Lower leg skin (tissue), 3 donors: ENCODE results near the gene KCNMB2.

Experiments
- POLR2A ChIP-seq, 2 donors: fragments of 450-650 bp; IDR thresholded peaks; one replicate each; pipeline ENCODE4 v1.6.1; 2016 to 2017; ENCODE audit warnings: antibody characterized with exemption in 2 of 2, mild to moderate bottlenecking in 1 of 2, moderate library complexity in 1 of 2
- TF ChIP-seq, protein P1 (sequence below), 3 donors: fragments of 450-650 bp; IDR thresholded peaks; one replicate each; pipeline ENCODE4 v1.5.1; 2016; ENCODE audit warnings: antibody characterized with exemption in 3 of 3, mild to moderate bottlenecking in 3 of 3, moderate library complexity in 2 of 3

DNA sequence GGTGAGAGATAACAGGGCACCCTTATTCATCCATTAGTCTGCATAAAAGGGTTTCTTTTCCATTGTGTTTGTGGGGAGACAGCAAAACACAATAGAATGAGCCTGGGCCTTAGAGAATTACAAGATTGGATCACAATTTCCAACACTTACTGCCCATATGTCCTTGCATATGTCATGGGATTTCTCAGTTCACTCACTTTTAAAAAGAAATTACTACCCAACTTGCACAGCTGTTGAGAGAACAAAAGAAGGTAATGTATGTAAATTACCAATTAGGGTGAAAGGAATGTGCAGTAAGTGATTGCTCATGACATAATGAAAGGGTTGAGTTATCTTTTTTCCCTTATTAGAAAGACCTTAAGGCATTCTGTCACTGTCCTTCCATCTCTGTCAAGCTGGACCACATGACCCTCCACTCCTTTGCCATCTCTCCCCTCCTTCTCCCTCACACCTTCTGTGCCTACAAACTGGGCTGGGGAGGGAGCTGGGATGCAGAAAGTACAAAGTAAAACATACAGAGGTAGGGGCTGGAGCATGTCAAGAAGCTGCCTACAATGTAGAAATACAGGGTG is 291.1 kb downstream of the KCNMB2 start:
- TF ChIP-seq, protein P1, sequence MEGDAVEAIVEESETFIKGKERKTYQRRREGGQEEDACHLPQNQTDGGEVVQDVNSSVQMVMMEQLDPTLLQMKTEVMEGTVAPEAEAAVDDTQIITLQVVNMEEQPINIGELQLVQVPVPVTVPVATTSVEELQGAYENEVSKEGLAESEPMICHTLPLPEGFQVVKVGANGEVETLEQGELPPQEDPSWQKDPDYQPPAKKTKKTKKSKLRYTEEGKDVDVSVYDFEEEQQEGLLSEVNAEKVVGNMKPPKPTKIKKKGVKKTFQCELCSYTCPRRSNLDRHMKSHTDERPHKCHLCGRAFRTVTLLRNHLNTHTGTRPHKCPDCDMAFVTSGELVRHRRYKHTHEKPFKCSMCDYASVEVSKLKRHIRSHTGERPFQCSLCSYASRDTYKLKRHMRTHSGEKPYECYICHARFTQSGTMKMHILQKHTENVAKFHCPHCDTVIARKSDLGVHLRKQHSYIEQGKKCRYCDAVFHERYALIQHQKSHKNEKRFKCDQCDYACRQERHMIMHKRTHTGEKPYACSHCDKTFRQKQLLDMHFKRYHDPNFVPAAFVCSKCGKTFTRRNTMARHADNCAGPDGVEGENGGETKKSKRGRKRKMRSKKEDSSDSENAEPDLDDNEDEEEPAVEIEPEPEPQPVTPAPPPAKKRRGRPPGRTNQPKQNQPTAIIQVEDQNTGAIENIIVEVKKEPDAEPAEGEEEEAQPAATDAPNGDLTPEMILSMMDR (IDR thresholded peaks at IDR 0.05) = no peak
- no peak for TF ChIP-seq POLR2A (IDR thresholded peaks at IDR 0.05)
